Colonic mucosa (tissue), 4 donors: ENCODE measurements around the gene RALGAPB. TPM values are rescaled to one million over a fixed set of nuclear protein-coding genes. Genes with fewer than 3 reads are reported as not detected.

Source experiments
- DNase-seq: peaks from one replicate; pipeline ENCODE4 v3.0.0-alpha.2; 2020
- H3K27ac ChIP-seq: fragments of 200-600 bp; one replicate; pipeline ENCODE4 v1.8.0; 2021
- H3K27me3 ChIP-seq: fragments of 200-600 bp; one replicate; pipeline ENCODE4 v1.8.0; 2021
- H3K36me3 ChIP-seq: fragments of 200-600 bp; one replicate; pipeline ENCODE4 v1.8.0; 2021
- H3K4me1 ChIP-seq: fragments of 200-600 bp; one replicate; pipeline ENCODE4 v1.8.0; 2021; ENCODE audit warnings: mild to moderate bottlenecking
- H3K4me3 ChIP-seq: fragments of 200-600 bp; one replicate; pipeline ENCODE4 v1.8.0; 2021
- H3K9ac ChIP-seq, 2 donors: one replicate each; pipeline ENCODE4 v1.7.0; 2013; ENCODE audit warnings: control low read depth in 2 of 2, low read depth in 2 of 2, low read length in 2 of 2
- H3K9me3 ChIP-seq: fragments of 200-600 bp; one replicate; pipeline ENCODE4 v1.8.0; 2021
- intact Hi-C: fragments of 100-400 bp; cut with DNase I; formaldehyde crosslinking; loops from one replicate; pipeline ENCODE4 v1.14.1; 2022
- total RNA-seq, 2 donors: library from RNA; stranded (reverse); fragmentation: NEBNext Ultra II Directional in 1 of 2; extraction: Animal tissue kit (Norgen Biotek cat#: 25700) in 1 of 2; gene quantifications; one replicate each; pipeline ENCODE4 v1.2.1, GENCODE V29; 2021
- TF ChIP-seq, protein P1 (sequence below): fragments of 200-600 bp; IDR thresholded peaks from one replicate; pipeline ENCODE4 v1.8.0; 2022; ENCODE audit warnings: antibody characterized with exemption, mild to moderate bottlenecking
- donor health status: healthy.
- donor health status: DM: no; HTN: no; CAD: no.
- donor health status: DM: no; HTN: no; CAD: no.

RALGAPB gene
- total RNA-seq, 2 donors from 2014 or later = 30.5 to 33.7 TPM

DNA sequence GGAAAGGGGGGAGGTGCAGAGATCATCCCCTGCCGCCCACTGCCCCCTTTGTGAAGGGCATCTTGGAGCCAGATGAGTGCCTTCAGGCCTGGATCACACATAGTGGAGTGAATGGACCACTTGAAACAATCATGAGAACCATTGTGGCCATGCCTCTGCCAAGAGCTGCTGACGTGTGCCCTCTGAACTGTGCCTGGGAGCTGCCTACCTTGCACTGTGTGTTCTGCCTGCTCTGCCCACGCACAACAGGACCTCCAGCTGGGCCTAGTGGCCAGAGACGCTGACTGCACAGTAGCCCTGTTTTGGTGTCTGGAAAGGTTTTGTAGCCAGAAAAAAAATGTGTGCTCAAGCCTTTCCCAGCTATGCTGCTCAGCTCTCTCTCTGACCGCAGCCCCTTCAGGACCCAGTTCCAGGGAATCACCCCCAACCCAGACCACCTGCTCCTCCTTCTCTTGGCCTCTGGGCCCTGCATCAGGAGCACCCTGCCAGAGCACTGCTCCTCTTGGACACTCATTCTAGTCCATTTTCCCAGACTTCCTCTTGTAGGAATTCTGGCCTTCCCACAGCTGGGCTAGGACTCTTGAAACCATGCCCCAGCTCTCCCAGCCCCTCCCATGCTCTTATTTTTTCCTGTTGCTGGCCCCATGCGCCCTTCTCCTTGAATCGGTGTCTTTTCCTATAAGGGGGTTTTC is 106.7 kb downstream of the RALGAPB start:
- no peak overlapping the region for H3K27ac ChIP-seq
- DNase-seq = no peak
- TF ChIP-seq, protein P1, sequence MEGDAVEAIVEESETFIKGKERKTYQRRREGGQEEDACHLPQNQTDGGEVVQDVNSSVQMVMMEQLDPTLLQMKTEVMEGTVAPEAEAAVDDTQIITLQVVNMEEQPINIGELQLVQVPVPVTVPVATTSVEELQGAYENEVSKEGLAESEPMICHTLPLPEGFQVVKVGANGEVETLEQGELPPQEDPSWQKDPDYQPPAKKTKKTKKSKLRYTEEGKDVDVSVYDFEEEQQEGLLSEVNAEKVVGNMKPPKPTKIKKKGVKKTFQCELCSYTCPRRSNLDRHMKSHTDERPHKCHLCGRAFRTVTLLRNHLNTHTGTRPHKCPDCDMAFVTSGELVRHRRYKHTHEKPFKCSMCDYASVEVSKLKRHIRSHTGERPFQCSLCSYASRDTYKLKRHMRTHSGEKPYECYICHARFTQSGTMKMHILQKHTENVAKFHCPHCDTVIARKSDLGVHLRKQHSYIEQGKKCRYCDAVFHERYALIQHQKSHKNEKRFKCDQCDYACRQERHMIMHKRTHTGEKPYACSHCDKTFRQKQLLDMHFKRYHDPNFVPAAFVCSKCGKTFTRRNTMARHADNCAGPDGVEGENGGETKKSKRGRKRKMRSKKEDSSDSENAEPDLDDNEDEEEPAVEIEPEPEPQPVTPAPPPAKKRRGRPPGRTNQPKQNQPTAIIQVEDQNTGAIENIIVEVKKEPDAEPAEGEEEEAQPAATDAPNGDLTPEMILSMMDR = no peak
- no peaks in the 10 kb centered on the region for H3K9me3 ChIP-seq
- no peak overlapping the region for H3K9ac ChIP-seq
- no peaks in the 10 kb centered on the region for H3K4me1 ChIP-seq
- H3K36me3 ChIP-seq = no peaks in the 10 kb centered on the region
- intact Hi-C loops = no loop called here
- H3K27me3 ChIP-seq = no peaks in the 10 kb centered on the region
- no peak overlapping the region for H3K4me3 ChIP-seq

DNA sequence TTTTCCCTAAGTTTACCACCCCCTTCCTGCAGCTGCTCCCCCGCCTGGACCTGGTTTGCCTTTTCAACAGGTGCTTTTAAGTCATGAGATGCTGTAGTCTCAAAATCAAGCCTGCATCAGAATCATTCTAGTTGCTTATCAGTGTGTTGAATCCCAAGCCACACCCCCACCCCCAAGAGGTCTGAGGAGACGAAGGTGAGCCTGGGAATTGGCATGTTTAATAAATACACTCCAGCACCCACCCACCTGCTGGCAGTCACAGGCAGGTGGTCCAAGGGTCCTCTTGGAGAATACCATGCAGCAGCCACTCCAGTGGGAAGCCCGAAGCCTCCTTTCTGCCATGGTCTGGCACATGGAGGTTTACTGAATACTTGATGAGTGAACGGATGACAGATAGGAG is 107.3 kb downstream of the RALGAPB start:
- Histone ChIP-seq H3K27me3 (no peaks in the 10 kb centered on the region), H3K9me3 (no peaks in the 10 kb centered on the region), H3K27ac (no peak overlapping the region), H3K36me3 (no peaks in the 10 kb centered on the region), H3K9ac (no peak overlapping the region), H3K4me3 (no peak overlapping the region), H3K4me1 (no peaks in the 10 kb centered on the region)
- TF ChIP-seq, protein P1 = no peak
- DNase-seq = no peak
- intact Hi-C loops = no loop called here

DNA sequence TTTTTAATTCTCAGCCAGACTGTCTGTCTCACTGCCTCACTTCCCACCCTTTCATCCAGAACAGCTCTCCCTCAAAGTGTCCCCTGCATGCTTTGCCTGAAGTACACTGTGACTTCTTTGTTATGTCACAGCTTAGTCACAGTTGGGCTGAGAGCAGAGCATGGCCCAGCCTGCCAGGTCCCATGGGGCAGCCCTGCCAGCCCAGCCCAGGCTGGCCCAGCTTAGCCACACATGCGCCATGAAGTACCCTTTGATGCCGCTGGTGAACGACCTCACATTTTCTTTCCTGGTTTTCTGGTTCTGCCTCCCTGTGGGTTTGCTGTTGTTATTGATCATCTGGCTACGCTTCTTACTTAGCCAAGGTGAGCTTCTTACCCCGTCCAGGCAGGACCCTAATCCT is 108.4 kb downstream of the RALGAPB start, which contains the start of gene ADIG:
TSS of gene ADIG (plus strand) at position 185 of the 400 bp plus-strand sequence. CDS start at position 239, 54 bp downstream.
- intact Hi-C loops = no loop called here
- Histone ChIP-seq H3K27me3 (no peaks in the 10 kb centered on the region), H3K4me3 (no peak within 1 kb of the TSS), H3K36me3 (no peaks in the 10 kb centered on the region), H3K4me1 (no peaks in the 10 kb centered on the region), H3K27ac (no peak within 1 kb of the TSS), H3K9me3 (no peaks in the 10 kb centered on the region), H3K9ac (no peak within 1 kb of the TSS)
- DNase-seq = no peak
- TF ChIP-seq, protein P1 = no peak

GRCh38 chr20:38581830-38582358 is 109.3 kb downstream of the RALGAPB start:
- no peaks in the 10 kb centered on the region for H3K36me3 ChIP-seq
- intact Hi-C loops = no loop called here
- no peaks in the 10 kb centered on the region for H3K27me3 ChIP-seq
- no peak overlapping the region for H3K9ac ChIP-seq
- no peak overlapping the region for H3K4me3 ChIP-seq
- no peak for DNase-seq
- H3K9me3 ChIP-seq = no peaks in the 10 kb centered on the region
- TF ChIP-seq, protein P1 = no peak
- no peak overlapping the region for H3K27ac ChIP-seq
- H3K4me1 ChIP-seq = no peaks in the 10 kb centered on the region

- Histone ChIP-seq H3K9ac (no peak overlapping the region), H3K27ac (no peak overlapping the region), H3K9me3 (no peaks in the 10 kb centered on the region), H3K36me3 (no peaks in the 10 kb centered on the region), H3K4me1 (no peaks in the 10 kb centered on the region), H3K4me3 (no peak overlapping the region), H3K27me3 (no peaks in the 10 kb centered on the region)
- intact Hi-C loops = no loop called here
- DNase-seq = no peak
- TF ChIP-seq, protein P1 = no peak
These were observed 110.7 kb downstream of the RALGAPB start for GRCh38 chr20:38583306-38583705.
